Left ventricle myocardium superior (tissue), 1 donor: Measurements from ENCODE around the gene CAPG. TPM values are rescaled to one million over a fixed set of nuclear protein-coding genes. Genes with fewer than 3 reads are reported as not detected.
"Not testable (repeated sequence)": the region's sequence is repeated elsewhere in the genome, so short reads cannot be mapped to it uniquely, and the experiment has no call there.

ENCODE experiments used
- ATAC-seq: fragments of 200-7000 bp; cut with Tn5 transposase; one replicate; pipeline ENCODE4 v1.9.1; 2020; ENCODE audit warnings: mild to moderate bottlenecking, moderate library complexity
- DNase-seq: peaks from one replicate; pipeline ENCODE4 v3.0.0-alpha.2; 2020
- intact Hi-C: fragments of 100-400 bp; cut with micrococcal nuclease; formaldehyde crosslinking; loops from one replicate; pipeline ENCODE4 v1.11.0; 2022
- total RNA-seq: library from RNA; stranded (reverse); fragmentation: NEBNext Ultra II Directional; extraction: Animal tissue kit (Norgen Biotek cat#: 25700); gene quantifications from one replicate; pipeline ENCODE4 v1.2.1, GENCODE V29; 2021
- donor health status: DM: no; HTN: yes; CAD: no; lungs with severe emphysema.

CAPG gene
- total RNA-seq, 1 donor from 2014 or later = 6.1 TPM

GRCh38 chr2:85439986-85440385 lies 29.8 kb upstream of the CAPG start:
- no peak for DNase-seq
- intact Hi-C loops = no loop called here
- ATAC-seq = no peak

GRCh38 chr2:85439569-85439968 lies 29.4 kb upstream of the CAPG start:
- intact Hi-C loops, DNase-seq, ATAC-seq: not testable (repeated sequence)

GRCh38 chr2:85439025-85439472 lies 28.9 kb upstream of the CAPG start:
- no peak for ATAC-seq
- no peak for DNase-seq
- intact Hi-C loops = no loop called here

- intact Hi-C loops = no loop called here
Measured at GRCh38 chr2:85438201-85439024, 28.2 kb upstream of the CAPG start.

GRCh38 chr2:85437488-85438200 lies 27.5 kb upstream of the CAPG start:
- intact Hi-C loops = no loop called here
- DNase-seq = peak; percentile 95
- ATAC-seq = peak; percentile 83

More at GRCh38 chr2:85438201-85439024, 28.2 kb upstream of the CAPG start:
- ATAC-seq (peak; percentile 25), DNase-seq (peak; percentile 64)

- intact Hi-C loops = no loop called here
- no peak for DNase-seq
Measured at GRCh38 chr2:85436836-85437487, 26.8 kb upstream of the CAPG start.

GRCh38 chr2:85435981-85436835 lies 26.0 kb upstream of the CAPG start:
- no peak for ATAC-seq
- intact Hi-C loops = no loop called here
- no peak for DNase-seq

More at GRCh38 chr2:85436836-85437487, 26.8 kb upstream of the CAPG start:
- no peak for ATAC-seq

- DNase-seq (no peak), ATAC-seq (peak; percentile 3)
- intact Hi-C loops = no loop called here
Measured at GRCh38 chr2:85435220-85435958, 25.2 kb upstream of the CAPG start.

- no peak for DNase-seq
- intact Hi-C loops = no loop called here
Measured at GRCh38 chr2:85434696-85435095, 24.5 kb upstream of the CAPG start.

GRCh38 chr2:85433511-85434089 lies 23.4 kb upstream of the CAPG start:
- DNase-seq (peak; percentile 91), ATAC-seq (peak; percentile 75)
- intact Hi-C loops = no loop called here

More at GRCh38 chr2:85434696-85435095, 24.5 kb upstream of the CAPG start:
- no peak for ATAC-seq

- intact Hi-C loops = no loop called here
- DNase-seq (no peak), ATAC-seq (no peak)
Measured at GRCh38 chr2:85431570-85432205, 21.5 kb upstream of the CAPG start.

- intact Hi-C loops = no loop called here
- ATAC-seq = no peak
- no peak for DNase-seq
Measured at GRCh38 chr2:85430752-85431569, 20.8 kb upstream of the CAPG start.

GRCh38 chr2:85429924-85430289 lies 19.7 kb upstream of the CAPG start:
- DNase-seq (no peak), ATAC-seq (no peak)
- intact Hi-C loops = no loop called here

- ATAC-seq = no peak
- intact Hi-C loops = no loop called here
- DNase-seq = no peak
Measured at GRCh38 chr2:85429213-85429923, 19.2 kb upstream of the CAPG start.

- DNase-seq (no peak), ATAC-seq (no peak)
- intact Hi-C loops = no loop called here
Measured at GRCh38 chr2:85428343-85428881, 18.2 kb upstream of the CAPG start.

GRCh38 chr2:85427300-85427835 lies 17.2 kb upstream of the CAPG start:
- intact Hi-C loops = no loop called here
- DNase-seq (no peak), ATAC-seq (peak; percentile 11)
